ENCODE results near the gene PPP1R13B.

Gene PPP1R13B

DNA sequence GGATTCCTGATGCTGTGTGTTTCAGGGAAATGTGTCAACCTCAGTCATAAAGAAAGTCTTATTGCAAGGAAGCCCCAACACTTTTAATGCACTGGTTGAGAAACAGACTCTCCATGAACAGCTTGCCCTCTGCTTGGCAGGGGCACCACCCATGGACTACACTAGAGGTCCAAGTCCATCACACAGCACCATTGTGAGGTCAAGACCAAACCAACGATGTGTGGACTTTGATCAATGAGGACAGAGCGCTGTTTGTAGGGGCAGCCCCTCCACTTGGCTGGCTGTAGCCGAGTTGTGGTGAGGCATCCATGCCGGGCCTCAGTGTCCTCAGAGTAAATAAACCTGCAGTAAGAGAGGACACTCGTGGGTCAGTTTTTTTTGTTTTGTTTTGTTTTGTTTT lies 102.0 kb downstream of the PPP1R13B start:
- H3K36me3 Mint-ChIP-seq (ENCODE audit: low read depth): peaks cover 3% of the 10 kb centered on the region
- ATAC-seq (no peak), DNase-seq (no peak)
- H3K4me3 Mint-ChIP-seq: no peak overlapping the region
- H3K27ac Mint-ChIP-seq: no peak overlapping the region
- H3K4me1 Mint-ChIP-seq: peaks cover 12% of the 10 kb centered on the region
- H3K9me3 Mint-ChIP-seq: no peaks in the 10 kb centered on the region
- H3K27me3 Mint-ChIP-seq: no peaks in the 10 kb centered on the region

DNA sequence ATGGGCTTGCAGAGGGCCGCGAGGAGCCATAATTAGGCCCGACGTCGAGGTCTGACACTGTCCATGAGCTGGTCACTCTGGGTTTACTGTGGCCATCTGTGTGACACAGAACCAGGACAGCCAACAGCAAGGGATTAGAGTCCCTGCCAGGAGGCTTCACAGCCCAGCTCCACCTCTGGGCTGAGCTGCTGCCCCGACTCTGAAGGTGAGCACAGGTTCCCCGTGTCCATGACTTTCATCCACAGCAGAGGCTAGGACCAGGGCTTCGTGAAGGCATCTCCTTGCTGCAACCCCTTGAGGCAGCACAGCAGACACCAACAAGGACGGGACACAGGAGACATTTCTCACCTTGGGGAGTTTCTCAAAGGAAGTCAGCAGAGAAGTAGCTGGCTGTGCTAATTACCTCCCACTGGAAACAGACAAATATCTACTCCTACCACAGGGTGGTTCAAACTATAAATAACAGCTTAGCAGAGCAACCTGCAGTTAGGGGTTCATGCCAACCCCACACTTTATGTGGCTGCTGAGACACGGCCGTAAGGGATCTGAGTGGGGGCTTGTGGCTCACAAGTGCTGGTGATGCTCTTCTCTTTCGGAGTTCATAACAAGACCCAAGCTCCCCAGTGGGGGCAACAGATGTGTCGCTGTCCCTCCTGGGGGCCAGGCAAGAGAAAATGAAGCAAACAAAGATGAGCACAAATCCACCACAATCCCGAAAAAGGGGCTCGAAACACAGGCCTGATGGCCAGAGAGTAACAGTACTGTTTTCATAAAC lies 102.6 kb downstream of the PPP1R13B start:
- no peaks in the 10 kb centered on the region for H3K9me3 Mint-ChIP-seq
- ATAC-seq: no peak
- H3K27me3 Mint-ChIP-seq: no peaks in the 10 kb centered on the region
- peaks cover 3% of the 10 kb centered on the region for H3K36me3 Mint-ChIP-seq (ENCODE audit: low read depth)
- no peak overlapping the region for H3K4me3 Mint-ChIP-seq
- H3K4me1 Mint-ChIP-seq: peaks cover 12% of the 10 kb centered on the region
- H3K27ac Mint-ChIP-seq: no peak overlapping the region
- DNase-seq: no peak

DNA sequence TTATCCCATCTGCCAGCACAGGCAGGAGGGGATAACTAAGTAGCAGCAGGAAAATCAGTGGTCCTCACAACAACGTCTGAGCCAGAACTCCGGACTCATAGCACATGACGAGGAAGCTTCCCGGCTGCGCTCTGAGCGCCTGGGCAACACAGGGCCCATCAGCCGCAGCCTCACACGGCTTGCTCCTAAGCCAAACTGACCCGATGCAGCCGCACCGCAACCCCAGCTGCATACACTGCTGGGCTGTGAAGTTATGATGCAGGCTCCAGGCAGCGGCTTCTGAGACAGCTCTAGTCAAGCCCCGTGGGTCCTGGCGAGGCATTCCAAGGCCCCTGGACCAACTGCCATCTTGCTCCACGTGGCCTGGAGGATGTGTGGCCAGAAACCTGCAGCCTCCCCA lies 103.7 kb downstream of the PPP1R13B start:
- ATAC-seq: no peak
- H3K4me1 Mint-ChIP-seq: peaks cover 7% of the 10 kb centered on the region
- no peaks in the 10 kb centered on the region for H3K36me3 Mint-ChIP-seq (ENCODE audit: low read depth)
- no peaks in the 10 kb centered on the region for H3K9me3 Mint-ChIP-seq
- no peak overlapping the region for H3K27ac Mint-ChIP-seq
- no peak for DNase-seq
- H3K27me3 Mint-ChIP-seq: no peaks in the 10 kb centered on the region
- H3K4me3 Mint-ChIP-seq: no peak overlapping the region

DNA sequence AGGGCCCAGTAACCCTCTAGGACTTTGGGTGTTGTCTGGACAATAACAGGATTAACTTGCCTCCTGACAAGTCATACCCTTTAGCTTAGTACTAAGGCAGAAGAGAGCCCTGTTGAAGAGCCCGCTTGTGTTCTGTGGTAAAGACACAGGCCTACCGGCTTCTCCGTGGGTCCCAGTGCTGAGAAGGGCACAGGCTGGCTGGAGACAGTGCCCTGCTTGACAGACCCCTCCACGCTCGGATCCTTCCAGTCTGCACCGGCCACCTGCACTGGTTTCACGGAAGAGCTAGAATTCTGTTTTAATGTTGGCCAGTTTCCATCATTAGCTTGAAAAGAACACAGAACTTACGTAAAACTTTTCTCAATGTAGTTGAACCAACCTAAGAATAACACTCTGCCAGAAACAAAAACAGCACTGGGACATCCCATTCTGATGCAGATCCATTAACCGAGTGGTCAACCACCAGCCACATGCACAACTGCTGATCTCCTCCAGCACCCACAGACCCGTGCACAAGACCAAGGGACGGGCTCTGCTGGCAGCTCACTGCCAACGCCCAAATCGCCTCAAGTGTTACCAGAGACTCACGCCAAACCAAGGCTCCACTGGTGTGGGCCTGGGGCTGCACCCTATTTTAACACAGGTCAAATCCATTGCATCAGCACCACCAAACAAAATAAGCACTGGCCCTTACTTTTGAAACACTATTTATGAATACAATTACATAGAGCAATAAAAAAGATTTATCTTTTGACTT lies 104.7 kb downstream of the PPP1R13B start:
- no peak overlapping the region for H3K27ac Mint-ChIP-seq
- H3K4me3 Mint-ChIP-seq: no peak overlapping the region
- DNase-seq (no peak), ATAC-seq (no peak)
- no peaks in the 10 kb centered on the region for H3K4me1 Mint-ChIP-seq
- H3K9me3 Mint-ChIP-seq: no peaks in the 10 kb centered on the region
- no peaks in the 10 kb centered on the region for H3K36me3 Mint-ChIP-seq (ENCODE audit: low read depth)
- no peaks in the 10 kb centered on the region for H3K27me3 Mint-ChIP-seq

DNA sequence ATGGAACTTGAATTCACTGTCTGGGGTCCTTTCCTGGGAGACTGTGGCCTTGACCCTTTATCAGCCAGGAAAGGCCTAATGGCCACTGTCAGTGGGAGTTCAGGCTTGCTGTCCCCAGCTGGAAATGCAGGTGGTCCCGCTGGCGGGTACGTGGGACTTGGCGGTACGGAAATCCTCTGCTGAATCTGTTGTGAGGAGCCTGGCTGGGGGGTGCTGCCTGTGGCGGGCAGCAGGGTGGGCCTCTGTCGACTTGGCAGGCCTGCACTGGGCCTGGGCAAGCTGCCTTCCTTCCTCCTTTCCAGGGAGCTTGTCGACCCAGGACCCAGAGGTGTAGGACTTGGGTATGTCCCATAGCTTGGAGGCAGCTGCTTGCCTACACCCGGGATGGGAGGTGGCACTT lies 105.5 kb downstream of the PPP1R13B start:
- no peaks in the 10 kb centered on the region for H3K4me1 Mint-ChIP-seq
- H3K36me3 Mint-ChIP-seq (ENCODE audit: low read depth): no peaks in the 10 kb centered on the region
- H3K9me3 Mint-ChIP-seq: no peaks in the 10 kb centered on the region
- H3K27ac Mint-ChIP-seq: no peak overlapping the region
- DNase-seq (no peak), ATAC-seq (no peak)
- H3K4me3 Mint-ChIP-seq: no peak overlapping the region
- H3K27me3 Mint-ChIP-seq: no peaks in the 10 kb centered on the region

DNA sequence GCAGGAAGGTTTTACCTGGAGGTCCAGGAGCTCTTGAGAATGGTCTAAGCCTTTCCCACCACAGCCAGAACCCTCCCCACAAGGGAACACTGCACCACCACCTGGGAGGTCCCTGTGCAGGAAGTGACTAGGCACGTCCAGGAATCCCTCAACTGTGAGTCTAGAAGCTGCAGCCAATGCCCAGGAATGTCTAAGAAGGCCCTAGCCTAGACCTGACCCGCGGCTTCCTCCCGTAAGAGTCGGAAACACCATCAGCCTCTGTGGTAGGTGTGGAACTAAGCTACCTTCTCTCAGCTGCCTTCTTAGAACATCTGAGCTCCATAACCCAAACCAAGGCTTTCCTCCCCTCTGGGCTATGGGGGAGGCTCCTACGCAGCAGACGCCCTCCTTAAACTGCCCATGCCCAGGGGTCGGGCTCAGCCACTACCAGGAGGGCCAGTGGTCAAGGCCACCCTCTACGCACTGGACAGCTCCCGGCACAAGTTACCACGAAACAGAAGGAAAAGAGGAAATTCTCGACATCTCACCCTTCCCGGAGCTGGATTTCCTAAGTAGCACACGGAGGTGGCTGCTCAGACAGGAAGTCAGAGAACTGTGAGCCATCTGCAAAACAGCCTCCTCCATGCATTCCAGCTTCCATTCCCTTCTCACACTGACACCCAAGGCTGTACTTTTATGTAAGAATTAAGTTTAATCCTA lies 106.2 kb downstream of the PPP1R13B start:
- H3K4me1 Mint-ChIP-seq: no peaks in the 10 kb centered on the region
- no peaks in the 10 kb centered on the region for H3K36me3 Mint-ChIP-seq (ENCODE audit: low read depth)
- no peaks in the 10 kb centered on the region for H3K9me3 Mint-ChIP-seq
- no peak overlapping the region for H3K4me3 Mint-ChIP-seq
- H3K27me3 Mint-ChIP-seq: no peaks in the 10 kb centered on the region
- ATAC-seq: no peak
- no peak overlapping the region for H3K27ac Mint-ChIP-seq
- DNase-seq: no peak

DNA sequence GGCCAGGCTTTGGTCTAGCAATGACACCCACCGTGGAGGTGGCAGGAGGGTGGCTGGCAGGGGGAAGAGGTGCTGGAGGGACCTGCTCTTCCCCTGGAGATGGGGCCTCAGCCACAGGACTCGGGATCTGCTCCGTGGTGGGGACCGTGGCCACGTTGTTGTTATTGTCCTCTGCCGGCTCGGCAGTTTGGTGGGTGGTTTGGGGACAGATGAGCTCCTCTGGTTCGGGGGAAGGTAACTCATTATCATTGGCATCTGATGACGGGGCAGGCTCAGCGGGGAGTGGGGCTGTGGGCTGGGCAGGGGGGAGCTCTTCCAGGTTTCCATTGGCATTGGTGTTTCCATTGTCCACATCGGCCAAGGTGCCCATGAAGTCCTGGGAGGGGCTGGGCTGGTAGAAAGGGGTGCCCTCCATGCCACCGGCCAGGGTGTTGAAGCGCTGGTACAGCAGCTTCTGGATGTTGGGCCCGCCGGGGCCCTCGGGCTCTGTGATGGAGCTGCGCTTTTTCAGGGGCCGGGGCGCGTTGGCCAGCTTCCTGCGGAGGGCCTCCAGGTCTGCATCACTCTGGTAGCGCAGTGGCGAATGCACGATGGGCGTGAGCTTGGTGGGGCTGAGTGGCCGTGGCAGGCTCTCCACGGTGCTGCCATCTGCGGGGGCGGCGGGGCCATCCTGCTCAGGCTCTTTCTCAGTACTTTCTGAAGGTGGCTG lies 107.4 kb downstream of the PPP1R13B start:
- Mint-ChIP-seq H3K4me1 (no peaks in the 10 kb centered on the region), H3K4me3 (no peak overlapping the region)
- ATAC-seq: no peak

DNA sequence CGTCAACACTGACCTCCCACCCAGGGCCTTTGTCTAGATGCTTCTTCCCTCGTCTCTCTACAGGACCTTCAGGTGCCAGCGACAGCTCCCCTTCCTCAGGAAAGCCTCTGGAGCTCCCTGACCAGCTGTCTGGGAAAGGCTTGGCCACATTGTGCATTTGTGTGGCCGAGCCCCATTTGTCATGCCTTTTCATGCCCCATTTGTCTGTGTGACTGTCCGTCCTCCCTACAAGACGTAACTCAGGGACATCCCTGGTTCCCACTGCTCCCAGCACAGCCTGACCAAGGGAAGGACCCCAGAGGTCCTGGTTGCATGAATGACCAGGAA lies 107.9 kb downstream of the PPP1R13B start:
- no peaks in the 10 kb centered on the region for H3K9me3 Mint-ChIP-seq
- ATAC-seq (no peak), DNase-seq (no peak)
- no peak overlapping the region for H3K4me3 Mint-ChIP-seq
- H3K4me1 Mint-ChIP-seq: no peaks in the 10 kb centered on the region
- no peak overlapping the region for H3K27ac Mint-ChIP-seq
- H3K27me3 Mint-ChIP-seq: no peaks in the 10 kb centered on the region
- peaks cover 2% of the 10 kb centered on the region for H3K36me3 Mint-ChIP-seq (ENCODE audit: low read depth)

More for the DNA sequence above, 107.4 kb downstream of the PPP1R13B start:
- Mint-ChIP-seq H3K27ac (no peak overlapping the region), H3K36me3 (ENCODE audit: low read depth) (no peaks in the 10 kb centered on the region), H3K27me3 (no peaks in the 10 kb centered on the region), H3K9me3 (no peaks in the 10 kb centered on the region)
- DNase-seq: no peak

DNA sequence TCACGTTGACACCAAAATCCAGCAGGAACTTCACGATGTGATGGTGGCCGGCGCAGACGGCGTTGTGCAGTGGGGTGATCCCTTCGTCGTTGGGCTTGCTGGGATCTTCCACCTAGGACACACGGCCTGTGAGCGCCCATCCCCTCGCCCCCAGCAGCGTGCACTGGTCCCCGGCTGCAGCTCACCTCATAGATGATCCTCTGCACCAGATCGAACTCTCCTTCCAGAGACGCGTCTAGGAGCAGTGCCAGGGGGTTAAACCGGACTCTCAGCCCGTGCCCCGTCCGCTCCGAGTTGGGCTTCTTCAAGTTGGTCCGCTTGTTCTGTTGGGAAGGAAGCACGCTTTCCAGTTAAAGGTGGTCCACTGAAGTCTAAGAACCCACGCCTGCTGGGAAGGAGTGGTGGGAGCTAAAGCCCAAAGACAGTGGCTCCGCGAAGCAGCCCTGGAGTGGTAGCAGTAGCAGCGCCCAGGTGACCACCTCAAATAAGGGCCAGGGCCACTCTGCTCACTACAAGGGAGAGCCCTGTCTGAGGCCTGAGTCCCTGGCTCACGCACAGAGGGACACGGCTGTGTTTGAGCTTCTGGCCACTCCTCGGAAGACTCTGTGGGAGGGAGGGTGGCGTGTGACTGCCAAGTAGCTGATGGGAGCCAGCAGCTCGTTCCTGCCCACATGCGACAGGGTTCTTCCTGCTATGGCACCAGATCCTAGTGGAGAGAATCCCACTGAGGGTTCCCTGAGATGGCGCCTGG lies 108.5 kb downstream of the PPP1R13B start:
- Mint-ChIP-seq H3K9me3 (no peaks in the 10 kb centered on the region), H3K36me3 (ENCODE audit: low read depth) (peaks cover 3% of the 10 kb centered on the region)
- no peak for ATAC-seq

DNA sequence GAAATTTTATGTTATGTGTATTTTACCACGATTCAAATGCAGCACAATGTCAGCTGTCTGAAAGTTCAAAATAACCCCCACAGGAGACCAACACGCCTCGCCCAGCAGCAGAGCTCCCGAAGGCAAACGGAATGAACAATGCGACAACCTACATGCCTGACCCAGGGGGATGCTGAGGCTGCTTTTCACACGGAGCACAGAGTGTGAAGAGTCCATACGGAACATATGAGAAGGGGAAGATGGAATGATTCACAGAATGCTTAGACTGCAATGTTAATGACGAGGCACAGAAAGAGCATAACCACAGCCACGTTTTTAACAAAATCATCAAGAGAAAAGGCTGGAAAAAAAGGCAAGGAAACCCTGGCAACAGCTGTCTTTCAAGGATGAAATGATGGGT lies 109.2 kb downstream of the PPP1R13B start:
- H3K27ac Mint-ChIP-seq: no peak overlapping the region
- no peak for DNase-seq
- H3K4me1 Mint-ChIP-seq: no peaks in the 10 kb centered on the region

More for the DNA sequence above, 108.5 kb downstream of the PPP1R13B start:
- Mint-ChIP-seq H3K4me1 (no peaks in the 10 kb centered on the region), H3K4me3 (no peak overlapping the region), H3K27ac (no peak overlapping the region), H3K27me3 (no peaks in the 10 kb centered on the region)
- no peak for DNase-seq

DNA sequence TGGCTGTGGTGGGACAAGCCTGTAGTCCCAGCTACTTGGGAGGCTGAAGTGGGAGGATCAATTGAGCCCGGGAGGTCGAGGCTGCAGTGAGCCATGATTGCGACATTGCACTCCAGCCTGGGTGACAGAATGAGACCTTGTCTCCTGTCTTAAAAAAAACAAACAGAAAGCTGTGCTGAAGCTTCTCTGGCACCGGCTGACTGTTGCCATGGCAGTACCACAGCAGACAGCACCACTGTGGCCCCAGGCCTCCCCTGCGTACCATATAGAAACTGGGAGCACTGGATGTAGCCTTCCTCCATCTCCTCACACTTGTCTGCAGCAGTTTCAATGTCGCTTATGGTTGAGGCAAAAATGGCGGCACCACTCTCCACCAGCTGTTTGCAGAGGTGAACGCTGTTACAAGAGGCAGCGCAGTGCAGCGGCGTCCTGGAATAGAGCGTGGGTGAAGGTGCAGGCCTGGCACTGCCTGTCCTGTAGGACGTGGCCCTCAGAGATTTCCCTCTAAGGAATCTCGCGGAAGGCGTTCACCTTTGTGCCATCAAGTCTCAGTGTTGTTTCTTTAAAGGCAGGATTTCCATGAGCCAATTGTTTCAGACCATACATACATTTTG lies 109.8 kb downstream of the PPP1R13B start:
- ATAC-seq (no peak), DNase-seq (no peak)
- Mint-ChIP-seq H3K4me1 (no peaks in the 10 kb centered on the region), H3K27me3 (no peaks in the 10 kb centered on the region), H3K27ac (no peak overlapping the region), H3K36me3 (ENCODE audit: low read depth) (peaks cover 3% of the 10 kb centered on the region), H3K9me3 (no peaks in the 10 kb centered on the region), H3K4me3 (no peak overlapping the region)

More for the DNA sequence above, 109.2 kb downstream of the PPP1R13B start:
- Mint-ChIP-seq H3K9me3 (no peaks in the 10 kb centered on the region), H3K36me3 (ENCODE audit: low read depth) (peaks cover 3% of the 10 kb centered on the region), H3K27me3 (no peaks in the 10 kb centered on the region), H3K4me3 (no peak overlapping the region)
- no peak for ATAC-seq

DNA sequence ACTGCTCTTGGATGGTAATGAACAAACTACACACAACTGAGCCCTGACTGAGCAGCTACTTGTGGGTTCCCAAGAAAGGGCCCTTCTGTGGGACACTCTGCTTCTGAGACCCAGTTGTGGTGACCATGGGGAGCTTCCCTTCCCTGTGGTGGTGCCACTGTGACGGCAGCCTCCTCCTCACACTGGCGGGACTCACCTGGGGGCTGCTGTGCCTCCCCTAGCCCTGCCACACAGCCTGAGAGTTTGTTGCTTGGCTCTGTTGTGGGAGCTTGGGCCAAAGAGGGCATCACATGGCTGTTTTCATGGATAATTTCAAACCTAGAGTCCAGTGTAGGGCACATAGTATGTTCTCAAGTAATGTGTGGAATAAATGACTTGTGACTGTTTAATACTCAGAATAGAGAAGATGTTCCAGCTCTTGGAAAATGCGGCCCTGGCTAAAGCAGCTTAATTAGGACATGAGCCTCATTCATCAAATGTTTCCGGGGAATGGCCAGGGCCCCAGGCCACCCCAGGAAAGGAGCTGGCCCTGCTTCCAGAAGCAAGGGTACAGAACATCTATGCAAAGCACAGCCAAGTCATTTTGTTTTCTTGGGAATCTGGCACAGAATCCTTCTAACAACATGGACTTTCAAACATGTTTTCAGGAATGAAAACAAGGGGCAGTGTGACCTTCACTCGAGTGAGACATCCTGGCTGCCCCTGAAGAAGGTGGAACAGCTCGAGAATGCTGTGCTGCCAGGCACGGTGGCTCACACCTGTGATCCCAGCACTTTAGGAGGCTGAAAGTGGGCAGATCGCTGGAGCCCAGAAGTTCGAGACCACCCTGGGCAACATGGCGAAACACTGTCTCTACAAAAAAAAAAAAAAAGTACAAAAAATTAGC lies 110.6 kb downstream of the PPP1R13B start:
- Mint-ChIP-seq H3K27me3 (no peaks in the 10 kb centered on the region), H3K36me3 (ENCODE audit: low read depth) (peaks cover 3% of the 10 kb centered on the region), H3K27ac (no peak overlapping the region), H3K4me1 (no peaks in the 10 kb centered on the region), H3K9me3 (no peaks in the 10 kb centered on the region), H3K4me3 (no peak overlapping the region)
- ATAC-seq (no peak), DNase-seq (no peak)
